ENCODE data around the gene PRRC2A.

PRRC2A gene

GRCh38 chr6:31620586-31621319 lies at the start of gene PRRC2A:
Gene PRRC2A (plus strand): TSS chr6:31620715. CDS start chr6:31622790, 2,075 bp downstream.
- FAIRE-seq, result no peak
- peak; percentile 73 for DNase-seq (ENCODE audit: insufficient read length, low spot score)

- DNase-seq (ENCODE audit: insufficient read length, low spot score) (no peak), FAIRE-seq (no peak)
Observed at GRCh38 chr6:31572041-31572911, 48.2 kb upstream of the PRRC2A start, which contains the start of gene LTA. Gene LTA (plus strand): TSS chr6:31572289. CDS start chr6:31572743, 454 bp downstream.

- DNase-seq (ENCODE audit: insufficient read length, low spot score) (no peak), FAIRE-seq (no peak)
Observed at GRCh38 chr6:31573239-31574105, 47.0 kb upstream of the PRRC2A start.

GRCh38 chr6:31574106-31575061 lies 46.1 kb upstream of the PRRC2A start:
- no peak for FAIRE-seq

GRCh38 chr6:31575335-31575901 lies 45.1 kb upstream of the PRRC2A start, which contains the start of gene TNF:
Gene TNF (plus strand): TSS chr6:31575565. CDS start chr6:31575742, 177 bp downstream.
- FAIRE-seq, result no peak
- no peak for DNase-seq (ENCODE audit: insufficient read length, low spot score)

More at GRCh38 chr6:31574106-31575061, 46.1 kb upstream of the PRRC2A start:
- DNase-seq (ENCODE audit: insufficient read length, low spot score), result no peak

- no peak for FAIRE-seq
- no peak for DNase-seq (ENCODE audit: insufficient read length, low spot score)
Observed at GRCh38 chr6:31575952-31576685, 44.4 kb upstream of the PRRC2A start.

- no peak for DNase-seq (ENCODE audit: insufficient read length, low spot score)
- FAIRE-seq, result no peak
Observed at GRCh38 chr6:31576897-31577578, 43.5 kb upstream of the PRRC2A start.

- FAIRE-seq (no peak), DNase-seq (ENCODE audit: insufficient read length, low spot score) (no peak)
Observed at GRCh38 chr6:31577579-31577966, 42.9 kb upstream of the PRRC2A start.

GRCh38 chr6:31578184-31579118 lies 42.1 kb upstream of the PRRC2A start:
- DNase-seq (ENCODE audit: insufficient read length, low spot score) (no peak), FAIRE-seq (no peak)

GRCh38 chr6:31579119-31579505 lies 41.4 kb upstream of the PRRC2A start:
- DNase-seq (ENCODE audit: insufficient read length, low spot score), result no peak

GRCh38 chr6:31579546-31580437 lies 40.7 kb upstream of the PRRC2A start:
- FAIRE-seq (no peak), DNase-seq (ENCODE audit: insufficient read length, low spot score) (no peak)

More at GRCh38 chr6:31579119-31579505, 41.4 kb upstream of the PRRC2A start:
- no peak for FAIRE-seq

- FAIRE-seq (no peak), DNase-seq (ENCODE audit: insufficient read length, low spot score) (no peak)
Observed at GRCh38 chr6:31580438-31580740, 40.1 kb upstream of the PRRC2A start.

- FAIRE-seq (no peak), DNase-seq (ENCODE audit: insufficient read length, low spot score) (peak; percentile 90)
Observed at GRCh38 chr6:31580807-31581433, 39.6 kb upstream of the PRRC2A start.

- no peak for FAIRE-seq
- no peak for DNase-seq (ENCODE audit: insufficient read length, low spot score)
Observed at GRCh38 chr6:31581434-31582229, 38.9 kb upstream of the PRRC2A start.

GRCh38 chr6:31582230-31582643 lies 38.3 kb upstream of the PRRC2A start, which contains the start of gene LTB:
Gene LTB (minus strand): TSS chr6:31582424. CDS start chr6:31582417, 7 bp downstream.
- FAIRE-seq (no peak), DNase-seq (ENCODE audit: insufficient read length, low spot score) (no peak)

Data from HTR-8/SVneo (cell line).